Memory B cell (primary cell): ENCODE results near the gene GMDS.

ENCODE experiments used
- ATAC-seq: fragments of 150-1000 bp; cut with Tn5 transposase; 2 replicates; pipeline ENCODE4 v1.10.0; 2021; ENCODE audit warnings: low read depth, mild to moderate bottlenecking, moderate library complexity
- DNase-seq, 2 donors: peaks; one replicate each; pipeline ENCODE4 v3.0.0; 2022; ENCODE audit warnings: low spot score in 2 of 2
- H3K27ac Mint-ChIP-seq: one replicate; pipeline ENCODE4 v1.8.0; 2022; ENCODE audit warnings: mild to moderate bottlenecking, moderate library complexity, mixed read lengths
- H3K27me3 Mint-ChIP-seq: one replicate; pipeline ENCODE4 v1.8.0; 2022; ENCODE audit warnings: mixed read lengths
- H3K36me3 Mint-ChIP-seq: one replicate; pipeline ENCODE4 v1.8.0; 2022; ENCODE audit warnings: mild to moderate bottlenecking, mixed read lengths
- H3K4me1 Mint-ChIP-seq: one replicate; pipeline ENCODE4 v1.8.0; 2022; ENCODE audit warnings: mixed read lengths
- H3K4me3 Mint-ChIP-seq: one replicate; pipeline ENCODE4 v1.8.0; 2022; ENCODE audit warnings: mild to moderate bottlenecking, moderate library complexity, mixed read lengths
- H3K9me3 Mint-ChIP-seq: one replicate; pipeline ENCODE4 v1.8.0; 2022; ENCODE audit warnings: mixed read lengths

Gene GMDS

DNA sequence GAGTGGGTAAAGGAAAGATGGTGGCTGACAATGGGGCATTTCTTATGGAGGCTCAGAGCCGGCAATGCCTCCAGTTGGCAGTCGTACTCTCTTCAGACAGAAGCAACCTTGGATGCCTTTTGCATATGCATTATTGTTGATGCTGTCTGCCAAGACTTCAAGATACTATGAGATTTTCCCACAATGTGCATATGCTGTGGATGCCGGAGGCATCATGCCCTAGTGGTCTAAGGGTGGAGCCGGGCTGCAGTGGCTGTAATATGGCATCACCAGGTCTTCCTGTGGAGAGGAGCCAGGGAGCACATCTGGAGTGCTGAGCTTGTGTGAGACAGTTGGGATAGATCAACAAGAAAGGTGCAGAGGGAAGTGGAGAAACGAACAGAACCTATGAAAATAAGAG lies 530.8 kb downstream of the GMDS start:
- Mint-ChIP-seq H3K27ac (no peak overlapping the region), H3K36me3 (peaks cover 15% of the 10 kb centered on the region), H3K27me3 (no peaks in the 10 kb centered on the region), H3K4me1 (no peaks in the 10 kb centered on the region), H3K9me3 (no peaks in the 10 kb centered on the region), H3K4me3 (no peak overlapping the region)
- DNase-seq, result no peak
- ATAC-seq, result no peak

DNA sequence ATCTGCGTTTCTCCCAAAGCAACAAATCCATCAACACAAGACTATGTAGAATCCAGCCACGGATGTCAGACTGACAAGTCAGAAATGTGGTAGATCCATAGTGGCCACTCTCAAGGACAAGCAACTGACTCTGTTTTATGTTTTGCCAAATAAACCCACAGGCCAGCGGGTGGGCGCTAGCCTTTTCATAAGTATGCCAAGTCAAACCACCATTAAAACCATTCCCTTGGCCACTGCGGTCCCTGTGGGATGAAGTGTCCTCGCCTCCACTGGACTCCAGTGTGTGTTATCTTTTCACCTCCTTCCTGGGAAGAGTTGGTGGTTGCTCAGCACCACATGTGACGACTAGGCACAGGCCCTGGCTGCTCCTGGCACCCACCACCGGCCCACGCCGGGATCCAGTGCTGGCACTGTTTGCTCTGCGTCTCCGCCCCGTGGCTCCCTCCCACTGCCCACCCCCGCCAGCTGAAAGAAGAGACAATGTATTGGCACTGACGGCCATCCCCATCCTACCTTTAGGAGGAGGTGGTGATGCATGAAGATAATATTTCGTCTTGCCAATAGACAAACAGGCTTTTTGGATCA lies 532.3 kb downstream of the GMDS start:
- ATAC-seq (no peak), DNase-seq (no peak)
- Mint-ChIP-seq H3K27me3 (no peaks in the 10 kb centered on the region), H3K4me1 (no peaks in the 10 kb centered on the region), H3K4me3 (no peak overlapping the region), H3K36me3 (peaks cover 7% of the 10 kb centered on the region), H3K27ac (no peak overlapping the region), H3K9me3 (no peaks in the 10 kb centered on the region)

DNA sequence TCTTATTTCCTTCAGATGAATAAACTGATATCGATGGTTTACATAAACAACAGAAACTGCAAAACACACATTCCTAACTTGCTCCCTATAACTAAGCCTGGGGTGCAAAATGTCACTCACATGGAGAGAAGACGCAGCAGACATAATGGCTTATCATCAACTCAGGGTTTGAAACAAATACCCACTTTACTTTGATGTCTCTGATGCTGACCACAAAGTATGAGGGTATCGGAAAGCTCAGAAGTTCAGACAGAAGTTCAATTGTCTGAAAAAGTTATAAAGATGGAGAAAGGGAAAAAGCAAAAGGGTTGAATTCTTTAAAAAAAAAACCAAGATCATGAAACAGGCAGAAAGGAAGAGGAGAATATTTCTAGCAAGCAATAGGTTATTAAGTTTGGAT lies 533.0 kb downstream of the GMDS start:
- no peaks in the 10 kb centered on the region for H3K4me1 Mint-ChIP-seq
- H3K9me3 Mint-ChIP-seq, result no peaks in the 10 kb centered on the region
- no peak overlapping the region for H3K4me3 Mint-ChIP-seq
- H3K27ac Mint-ChIP-seq, result no peak overlapping the region
- H3K27me3 Mint-ChIP-seq, result no peaks in the 10 kb centered on the region
- DNase-seq (no peak), ATAC-seq (no peak)
- peaks cover 6% of the 10 kb centered on the region for H3K36me3 Mint-ChIP-seq

DNA sequence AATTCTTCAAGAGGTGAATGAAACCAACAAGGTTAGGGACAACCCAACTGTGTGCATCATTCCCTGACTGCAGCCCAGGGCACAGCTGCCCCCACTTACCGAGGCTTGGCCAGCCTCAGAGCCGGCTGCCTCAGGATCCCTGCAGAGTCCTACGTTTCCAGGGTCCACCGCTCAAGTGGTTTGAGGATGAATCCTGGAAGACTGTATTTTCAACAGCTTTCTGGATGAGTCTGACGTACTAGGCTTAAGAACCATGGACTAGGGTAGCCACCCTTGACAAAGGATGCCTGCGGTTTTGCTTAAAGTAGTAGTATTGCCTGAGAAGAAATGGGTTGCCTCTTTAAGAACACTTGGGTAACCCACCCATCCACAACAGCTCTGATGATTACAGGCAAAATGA lies 534.3 kb downstream of the GMDS start:
- Mint-ChIP-seq H3K9me3 (no peaks in the 10 kb centered on the region), H3K4me1 (no peaks in the 10 kb centered on the region), H3K27ac (no peak overlapping the region), H3K4me3 (no peak overlapping the region), H3K27me3 (no peaks in the 10 kb centered on the region), H3K36me3 (peaks cover 4% of the 10 kb centered on the region)
- no peak for ATAC-seq
- DNase-seq, result no peak

DNA sequence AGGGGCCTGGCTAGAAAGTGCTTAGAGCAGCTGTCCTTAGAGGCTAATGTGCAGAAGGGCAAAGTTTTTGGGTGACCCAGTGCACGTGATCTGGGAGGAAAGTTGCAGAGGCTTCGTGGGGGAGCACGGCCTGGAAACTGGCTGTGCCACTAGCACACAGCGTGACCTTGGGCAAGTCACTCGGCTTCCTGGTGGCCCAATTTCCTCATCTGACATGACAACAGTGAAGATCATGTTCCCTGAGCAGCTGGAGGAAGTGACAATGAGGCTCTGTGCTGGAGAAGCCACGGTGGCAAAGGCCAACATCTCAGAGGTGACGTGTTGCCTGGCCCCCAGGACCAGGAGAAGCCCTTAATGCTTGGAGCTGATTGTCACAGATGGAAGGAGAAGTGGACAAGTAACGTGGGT lies 536.2 kb downstream of the GMDS start:
- H3K9me3 Mint-ChIP-seq, result no peaks in the 10 kb centered on the region
- DNase-seq (no peak), ATAC-seq (no peak)
- H3K36me3 Mint-ChIP-seq, result peaks cover 4% of the 10 kb centered on the region
- H3K27ac Mint-ChIP-seq, result no peak overlapping the region
- H3K4me3 Mint-ChIP-seq, result no peak overlapping the region
- H3K27me3 Mint-ChIP-seq, result no peaks in the 10 kb centered on the region
- H3K4me1 Mint-ChIP-seq, result no peaks in the 10 kb centered on the region

DNA sequence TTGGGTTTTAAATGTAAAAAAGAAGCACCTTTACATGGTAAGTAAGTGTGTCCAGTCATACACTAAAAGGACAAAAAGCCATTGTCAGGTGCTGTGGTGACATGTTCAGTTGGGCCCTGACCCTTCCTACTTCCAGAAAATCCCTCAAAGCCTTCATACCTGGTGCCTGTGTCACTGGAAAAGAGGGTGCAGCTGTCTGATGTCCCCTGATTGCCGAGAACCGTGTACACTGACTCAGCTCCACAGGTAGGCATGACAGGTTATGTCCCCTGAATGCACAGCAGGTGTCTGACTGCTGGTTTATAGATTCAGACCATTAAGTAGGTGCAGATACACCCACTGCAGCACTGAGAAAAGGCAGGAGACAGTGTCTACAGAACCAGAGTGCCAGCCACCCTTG lies 536.6 kb downstream of the GMDS start:
- no peak overlapping the region for H3K27ac Mint-ChIP-seq
- DNase-seq (no peak), ATAC-seq (no peak)
- no peaks in the 10 kb centered on the region for H3K9me3 Mint-ChIP-seq
- no peak overlapping the region for H3K4me3 Mint-ChIP-seq
- H3K4me1 Mint-ChIP-seq, result no peaks in the 10 kb centered on the region
- H3K27me3 Mint-ChIP-seq, result no peaks in the 10 kb centered on the region
- H3K36me3 Mint-ChIP-seq, result peaks cover 4% of the 10 kb centered on the region

DNA sequence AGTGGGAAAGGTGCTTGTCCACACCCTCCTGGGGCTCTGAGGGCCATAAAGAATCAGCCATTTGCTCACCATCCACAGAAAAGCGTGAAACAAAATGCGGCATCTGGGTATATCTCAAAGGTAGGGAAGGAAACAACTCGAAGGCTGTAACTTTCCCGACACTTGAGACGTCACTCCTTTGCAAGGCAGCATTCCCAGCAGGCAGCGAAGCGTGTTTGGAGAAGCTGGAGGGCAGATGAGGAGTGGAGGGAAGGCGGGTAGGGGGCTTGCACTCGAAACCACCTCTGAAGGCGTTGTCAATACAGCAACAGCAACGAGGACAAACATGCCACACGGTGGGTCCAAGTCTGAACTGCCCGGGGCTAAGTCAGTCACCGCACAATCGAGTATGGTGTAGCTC lies 537.3 kb downstream of the GMDS start:
- H3K27ac Mint-ChIP-seq, result no peak overlapping the region
- no peaks in the 10 kb centered on the region for H3K9me3 Mint-ChIP-seq
- ATAC-seq, result no peak
- H3K27me3 Mint-ChIP-seq, result no peaks in the 10 kb centered on the region
- no peak overlapping the region for H3K4me3 Mint-ChIP-seq
- no peaks in the 10 kb centered on the region for H3K4me1 Mint-ChIP-seq
- no peak for DNase-seq
- H3K36me3 Mint-ChIP-seq, result peaks cover 4% of the 10 kb centered on the region

DNA sequence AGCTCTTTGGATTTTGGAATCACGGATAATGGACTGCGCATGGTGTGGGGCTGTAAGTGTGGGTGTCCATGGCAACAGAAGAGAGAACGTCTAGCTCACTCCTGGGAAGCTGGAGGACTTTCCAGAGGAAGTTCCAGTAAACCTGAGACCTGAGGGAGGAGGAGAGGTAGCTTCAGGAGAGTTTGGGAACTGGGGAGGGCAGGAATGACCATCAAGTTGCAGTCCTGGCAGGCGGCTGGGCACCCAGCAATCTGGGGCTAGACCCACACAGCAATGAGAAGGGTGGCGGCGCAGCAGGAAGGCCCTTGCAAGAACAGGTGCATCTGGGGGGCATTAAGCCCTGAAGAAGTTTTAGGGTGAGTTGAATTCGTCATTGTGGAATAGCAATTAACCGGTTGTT lies 539.8 kb downstream of the GMDS start:
- ATAC-seq, result no peak
- no peak for DNase-seq

DNA sequence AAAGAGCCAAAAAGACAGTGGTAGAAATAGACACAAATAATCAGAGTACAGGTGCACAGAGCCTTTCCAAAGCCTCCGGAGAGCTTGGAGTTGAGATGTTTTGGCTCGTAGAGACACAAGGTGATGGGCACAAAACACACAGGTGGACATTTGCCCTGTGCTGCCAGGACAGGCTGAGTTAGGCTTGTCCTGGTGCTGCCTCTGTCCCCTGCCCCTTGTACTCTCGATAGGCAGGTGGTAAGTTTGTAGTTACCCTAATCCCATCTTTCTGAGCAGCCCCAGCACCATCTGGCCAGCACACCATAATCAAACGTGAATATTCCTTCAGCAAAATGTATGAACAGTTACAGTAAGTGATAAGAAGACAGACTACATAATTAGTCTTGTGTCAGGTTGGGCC lies 540.2 kb downstream of the GMDS start:
- no peaks in the 10 kb centered on the region for H3K27me3 Mint-ChIP-seq
- peaks cover 2% of the 10 kb centered on the region for H3K36me3 Mint-ChIP-seq
- DNase-seq, result no peak
- no peak for ATAC-seq
- H3K4me1 Mint-ChIP-seq, result no peaks in the 10 kb centered on the region
- H3K27ac Mint-ChIP-seq, result no peak overlapping the region
- no peaks in the 10 kb centered on the region for H3K9me3 Mint-ChIP-seq
- H3K4me3 Mint-ChIP-seq, result no peak overlapping the region

More for the DNA sequence above, 539.8 kb downstream of the GMDS start:
- Mint-ChIP-seq H3K4me1 (no peaks in the 10 kb centered on the region), H3K9me3 (no peaks in the 10 kb centered on the region), H3K27me3 (no peaks in the 10 kb centered on the region), H3K27ac (no peak overlapping the region), H3K36me3 (peaks cover 2% of the 10 kb centered on the region), H3K4me3 (no peak overlapping the region)

DNA sequence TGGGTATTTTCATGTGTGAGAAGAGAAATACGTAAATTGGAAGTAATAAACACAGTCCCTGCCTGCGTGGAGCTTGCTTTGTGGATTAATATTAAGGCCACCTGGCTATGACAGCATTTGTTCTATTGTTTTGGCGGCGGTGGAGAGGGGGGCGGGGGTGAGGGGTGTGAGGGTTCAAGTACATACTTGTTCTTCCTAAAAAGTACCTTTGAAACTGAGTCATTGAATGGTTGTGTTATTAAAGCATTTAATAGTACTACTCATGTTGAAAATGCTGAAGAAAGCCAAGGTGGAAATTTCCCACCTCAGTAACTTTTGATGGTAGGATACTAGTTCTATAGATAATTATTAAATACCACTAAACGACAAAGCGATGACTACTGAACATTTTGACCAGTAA lies 540.7 kb downstream of the GMDS start:
- no peaks in the 10 kb centered on the region for H3K9me3 Mint-ChIP-seq
- DNase-seq (no peak), ATAC-seq (no peak)
- H3K27ac Mint-ChIP-seq, result no peak overlapping the region
- H3K36me3 Mint-ChIP-seq, result peaks cover 2% of the 10 kb centered on the region
- H3K27me3 Mint-ChIP-seq, result no peaks in the 10 kb centered on the region
- no peaks in the 10 kb centered on the region for H3K4me1 Mint-ChIP-seq
- H3K4me3 Mint-ChIP-seq, result no peak overlapping the region

DNA sequence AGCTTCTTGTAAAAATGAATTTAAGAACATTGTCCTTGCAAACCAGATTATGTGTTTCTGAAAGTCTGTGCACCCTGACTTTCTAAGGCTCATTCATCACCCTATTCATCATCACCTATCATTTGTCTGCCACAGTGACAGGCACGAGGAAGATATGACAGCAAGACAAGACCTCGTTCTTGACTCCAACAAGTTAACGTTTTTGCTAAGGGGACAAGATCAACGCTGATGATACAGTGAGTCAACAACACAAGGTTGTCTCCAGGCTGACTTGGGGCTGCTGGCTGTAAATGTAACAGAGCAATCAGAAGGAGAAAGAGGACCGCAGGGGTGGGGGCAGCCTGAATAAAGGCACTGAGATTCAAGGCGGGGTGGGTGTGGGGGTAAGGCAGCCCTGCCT lies 541.5 kb downstream of the GMDS start:
- Mint-ChIP-seq H3K4me3 (no peak overlapping the region), H3K27me3 (no peaks in the 10 kb centered on the region), H3K9me3 (no peaks in the 10 kb centered on the region), H3K36me3 (peaks cover 2% of the 10 kb centered on the region), H3K4me1 (no peaks in the 10 kb centered on the region), H3K27ac (no peak overlapping the region)
- DNase-seq, result no peak
- ATAC-seq, result no peak

DNA sequence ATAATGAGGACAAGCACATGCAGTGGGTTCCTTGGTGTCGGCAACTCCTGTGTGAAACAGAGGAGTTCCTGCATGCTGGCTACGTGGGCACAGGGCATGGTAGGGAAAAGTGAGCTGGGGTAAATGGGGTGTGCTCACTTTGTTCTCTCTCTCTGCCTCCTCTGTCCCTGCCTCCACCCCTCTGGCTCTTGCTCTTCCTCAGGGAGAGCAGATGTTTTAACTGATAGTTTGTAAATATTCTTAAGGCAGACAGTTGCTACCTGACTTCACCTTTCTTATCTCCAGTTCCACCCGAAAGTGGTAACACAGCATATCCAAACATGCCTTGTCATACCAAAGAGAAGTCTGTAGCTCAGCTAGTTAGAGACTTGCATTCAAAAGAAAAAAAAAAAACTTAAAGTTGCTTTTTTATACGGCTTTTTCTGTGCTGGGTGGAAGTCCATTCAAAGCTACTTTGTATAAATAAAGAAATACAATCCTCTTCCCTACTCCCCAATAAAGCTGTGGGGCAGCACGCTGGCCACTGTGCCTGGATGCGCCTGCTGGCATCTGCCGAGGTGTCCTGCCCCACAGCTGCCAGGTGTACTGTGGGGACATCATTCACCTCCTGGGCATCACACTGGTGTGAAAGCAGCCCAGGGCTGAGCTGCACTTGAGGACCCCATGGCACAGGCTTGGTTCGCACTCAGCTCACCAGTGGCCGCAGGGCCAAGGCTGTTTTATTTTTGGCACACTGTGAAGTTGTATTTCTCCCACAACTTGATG lies 542.1 kb downstream of the GMDS start:
- DNase-seq (no peak), ATAC-seq (no peak)
- no peak overlapping the region for H3K4me3 Mint-ChIP-seq
- no peak overlapping the region for H3K27ac Mint-ChIP-seq
- no peaks in the 10 kb centered on the region for H3K27me3 Mint-ChIP-seq
- no peaks in the 10 kb centered on the region for H3K9me3 Mint-ChIP-seq
- peaks cover 2% of the 10 kb centered on the region for H3K36me3 Mint-ChIP-seq
- H3K4me1 Mint-ChIP-seq, result no peaks in the 10 kb centered on the region

DNA sequence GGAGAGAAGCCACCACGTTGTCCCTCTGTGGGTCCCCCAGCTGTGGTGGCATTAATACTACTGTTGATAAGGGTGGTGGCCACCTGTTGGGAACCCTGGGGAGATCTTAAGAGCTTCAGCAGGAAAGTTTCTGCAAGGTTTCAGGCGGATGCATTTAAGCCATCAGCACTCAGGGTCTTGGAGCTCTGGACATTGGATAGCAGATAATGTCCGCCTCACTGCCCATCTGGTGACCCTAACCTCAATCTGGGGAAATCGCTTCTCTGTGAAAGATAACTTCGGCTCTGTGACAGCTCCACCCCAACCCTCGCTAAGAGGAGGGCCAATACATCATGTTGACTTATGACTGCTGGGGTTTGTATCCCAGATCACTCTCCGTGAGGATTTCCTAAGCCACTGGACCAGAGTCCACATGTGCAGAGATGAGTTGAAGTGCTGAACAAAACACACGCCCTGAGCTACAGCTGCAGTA lies 542.8 kb downstream of the GMDS start:
- Mint-ChIP-seq H3K4me1 (no peaks in the 10 kb centered on the region), H3K9me3 (no peaks in the 10 kb centered on the region), H3K27me3 (no peaks in the 10 kb centered on the region), H3K27ac (no peak overlapping the region), H3K4me3 (no peak overlapping the region), H3K36me3 (peaks cover 2% of the 10 kb centered on the region)
- no peak for DNase-seq
- ATAC-seq, result no peak

DNA sequence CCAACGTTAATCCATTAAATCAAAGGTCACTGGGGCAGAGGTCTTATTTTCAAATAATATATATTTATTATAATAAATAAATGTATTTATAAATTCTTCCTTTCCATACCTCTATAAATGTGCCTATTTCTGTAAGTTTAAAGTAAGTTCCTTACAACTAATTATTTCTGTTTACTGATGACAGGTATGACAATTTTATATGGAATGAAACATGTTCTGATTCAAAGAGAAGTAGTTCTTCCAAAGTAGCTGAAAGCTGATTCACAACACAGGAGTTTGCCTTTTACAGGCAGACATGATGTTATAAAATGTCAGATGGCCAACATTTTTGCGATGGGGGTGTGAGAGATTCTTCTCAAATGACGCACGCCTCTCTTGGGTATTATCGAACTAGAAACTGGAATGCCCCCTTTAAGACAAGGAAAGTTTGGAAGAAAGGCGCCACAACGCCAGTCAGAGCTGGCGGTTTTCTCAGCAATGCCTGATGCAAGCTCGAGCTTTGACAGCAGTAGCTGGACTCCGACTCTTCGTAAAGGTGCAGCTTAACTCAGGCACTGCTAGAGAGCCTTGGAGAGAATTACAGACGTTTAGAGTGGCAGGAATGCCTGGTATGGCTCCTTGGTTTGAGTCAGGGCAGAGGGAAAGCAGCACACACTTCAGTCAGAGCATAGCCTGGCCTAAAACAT lies 543.6 kb downstream of the GMDS start:
- no peak for DNase-seq

More for the DNA sequence above, 543.6 kb downstream of the GMDS start:
- H3K27me3 Mint-ChIP-seq, result no peaks in the 10 kb centered on the region
- H3K4me3 Mint-ChIP-seq, result no peak overlapping the region
- H3K36me3 Mint-ChIP-seq, result peaks cover 4% of the 10 kb centered on the region
- no peaks in the 10 kb centered on the region for H3K9me3 Mint-ChIP-seq
- no peak overlapping the region for H3K27ac Mint-ChIP-seq
- ATAC-seq, result no peak
- no peaks in the 10 kb centered on the region for H3K4me1 Mint-ChIP-seq
